ENCODE data around the gene RBMX.

RBMX gene

GRCh38 chrX:136828830-136829229 is 51.7 kb downstream of the RBMX start:
- DNase-seq = no peak

GRCh38 chrX:136827026-136827425 is 53.5 kb downstream of the RBMX start:
- DNase-seq = no peak

GRCh38 chrX:136825771-136826170 is 54.8 kb downstream of the RBMX start:
- no peak for DNase-seq

Data from effector CD4-positive, alpha-beta T cell (primary cell).